HL-60/S4 treated with retinoic acid at 250 ng/mL for 4 days and 3 days (cell line): ENCODE results near the gene TPT1.
"Not testable (repeated sequence)": the region's sequence is repeated elsewhere in the genome, so short reads cannot be mapped to it uniquely, and the experiment has no call there.

Source experiments
- in situ Hi-C: fragments of 300-500 bp; cut with MboI; formaldehyde crosslinking; loops from 2 replicates; pipeline ENCODE4 v1.7.0; 2022; ENCODE audit warnings: low sequenced_read_pairs

Gene TPT1

GRCh38 chr13:45341034-45341798 is at the start of gene TPT1:
Gene TPT1, minus strand, starts transcription at chr13:45341183. Its CDS starts 114 bp downstream, at chr13:45341069.
- in situ Hi-C loops: no loop called here

- in situ Hi-C loops: not testable (repeated sequence)
Measured at GRCh38 chr13:45390348-45390747, 49.4 kb upstream of the TPT1 start.

- in situ Hi-C loops: no loop called here
Measured at GRCh38 chr13:45388664-45389063, 47.7 kb upstream of the TPT1 start.

GRCh38 chr13:45386892-45387575 is 46.1 kb upstream of the TPT1 start:
- in situ Hi-C loops: not testable (repeated sequence)

GRCh38 chr13:45385907-45386553 is 45.0 kb upstream of the TPT1 start:
- in situ Hi-C loops: no loop called here

GRCh38 chr13:45385320-45385719 is 44.3 kb upstream of the TPT1 start:
- in situ Hi-C loops: no loop called here

- in situ Hi-C loops: no loop called here
Measured at GRCh38 chr13:45384474-45385174, 43.6 kb upstream of the TPT1 start.

GRCh38 chr13:45382739-45383138 is 41.8 kb upstream of the TPT1 start:
- in situ Hi-C loops: not testable (repeated sequence)

GRCh38 chr13:45381196-45381595 is 40.2 kb upstream of the TPT1 start:
- in situ Hi-C loops: no loop called here

- in situ Hi-C loops: not testable (repeated sequence)
Measured at GRCh38 chr13:45380708-45381107, 39.7 kb upstream of the TPT1 start.

- in situ Hi-C loops: not testable (repeated sequence)
Measured at GRCh38 chr13:45379516-45379915, 38.5 kb upstream of the TPT1 start.

- in situ Hi-C loops: not testable (repeated sequence)
Measured at GRCh38 chr13:45378786-45379185, 37.8 kb upstream of the TPT1 start.

GRCh38 chr13:45377314-45377713 is 36.3 kb upstream of the TPT1 start:
- in situ Hi-C loops: not testable (repeated sequence)

GRCh38 chr13:45376651-45377050 is 35.7 kb upstream of the TPT1 start:
- in situ Hi-C loops: not testable (repeated sequence)

- in situ Hi-C loops: no loop called here
Measured at GRCh38 chr13:45374917-45375316, 33.9 kb upstream of the TPT1 start.

- in situ Hi-C loops: no loop called here
Measured at GRCh38 chr13:45373162-45373547, 32.2 kb upstream of the TPT1 start.

- in situ Hi-C loops: no loop called here
Measured at GRCh38 chr13:45372189-45373161, 31.5 kb upstream of the TPT1 start.

- in situ Hi-C loops: no loop called here
Measured at GRCh38 chr13:45370922-45371406, 30.0 kb upstream of the TPT1 start.

- in situ Hi-C loops: no loop called here
Measured at GRCh38 chr13:45369116-45369515, 28.1 kb upstream of the TPT1 start.

GRCh38 chr13:45368571-45368970 is 27.6 kb upstream of the TPT1 start:
- in situ Hi-C loops: no loop called here
